ENCODE data around the gene KCTD13.
"Not testable (repeated sequence)": the region's sequence is repeated elsewhere in the genome, so short reads cannot be mapped to it uniquely, and the experiment has no call there.

The KCTD13 gene

GRCh38 chr16:29920288-29921033, 5.6 kb downstream of the KCTD13 start:
- H3K27ac Mint-ChIP-seq: peak overlapping the region in 1 of 2 donors; percentile 9
- DNase-seq: no peak
- no peaks in the 10 kb centered on the region for H3K9me3 Mint-ChIP-seq
- H3K4me3 Mint-ChIP-seq: no peak overlapping the region
- H3K4me1 Mint-ChIP-seq: peaks cover 61% of the 10 kb centered on the region
- no peaks in the 10 kb centered on the region for H3K27me3 Mint-ChIP-seq
- ATAC-seq: no peak

- no peak overlapping the region for H3K4me3 Mint-ChIP-seq
- H3K4me1 Mint-ChIP-seq: peaks cover 41% of the 10 kb centered on the region
- no peak for DNase-seq
- no peaks in the 10 kb centered on the region for H3K9me3 Mint-ChIP-seq
- no peak for ATAC-seq
- no peaks in the 10 kb centered on the region for H3K27me3 Mint-ChIP-seq
- H3K27ac Mint-ChIP-seq: peak overlapping the region in 1 of 2 donors; percentile 48
Observed at GRCh38 chr16:29916979-29917378, 9.0 kb downstream of the KCTD13 start.

GRCh38 chr16:29915590-29916247, 10.3 kb downstream of the KCTD13 start:
- peak overlapping the region in 1 of 2 donors; percentile 8 for H3K4me3 Mint-ChIP-seq
- no peaks in the 10 kb centered on the region for H3K9me3 Mint-ChIP-seq

GRCh38 chr16:29913514-29913913, 12.5 kb downstream of the KCTD13 start:
- ATAC-seq (no peak), DNase-seq (no peak)
- H3K27ac Mint-ChIP-seq: no peak overlapping the region
- H3K4me3 Mint-ChIP-seq: no peak overlapping the region
- H3K9me3 Mint-ChIP-seq: no peaks in the 10 kb centered on the region
- no peaks in the 10 kb centered on the region for H3K27me3 Mint-ChIP-seq
- H3K4me1 Mint-ChIP-seq: peaks cover 26% of the 10 kb centered on the region

More at GRCh38 chr16:29915590-29916247, 10.3 kb downstream of the KCTD13 start:
- peak overlapping the region; percentile 80 to 84 for H3K27ac Mint-ChIP-seq
- DNase-seq (no peak), ATAC-seq (no peak)
- H3K27me3 Mint-ChIP-seq: no peaks in the 10 kb centered on the region
- peaks cover 33% of the 10 kb centered on the region for H3K4me1 Mint-ChIP-seq

- Mint-ChIP-seq H3K27me3 (no peaks in the 10 kb centered on the region), H3K4me1 (peaks cover 26% of the 10 kb centered on the region), H3K9me3 (no peaks in the 10 kb centered on the region), H3K27ac (no peak overlapping the region), H3K4me3 (no peak overlapping the region)
- DNase-seq (no peak), ATAC-seq (no peak)
Observed at GRCh38 chr16:29912087-29912486, 13.9 kb downstream of the KCTD13 start.

- Mint-ChIP-seq H3K4me1 (peaks cover 22% of the 10 kb centered on the region), H3K27ac (no peak overlapping the region), H3K9me3 (no peaks in the 10 kb centered on the region), H3K27me3 (no peaks in the 10 kb centered on the region), H3K4me3 (no peak overlapping the region)
- ATAC-seq (no peak), DNase-seq (no peak)
Observed at GRCh38 chr16:29911676-29912010, 14.4 kb downstream of the KCTD13 start.

GRCh38 chr16:29910819-29911675, 15.0 kb downstream of the KCTD13 start:
- H3K4me3 Mint-ChIP-seq: no peak overlapping the region

GRCh38 chr16:29909851-29910250, 16.2 kb downstream of the KCTD13 start:
- H3K4me3 Mint-ChIP-seq, ATAC-seq, H3K27me3 Mint-ChIP-seq, H3K27ac Mint-ChIP-seq, H3K4me1 Mint-ChIP-seq, H3K9me3 Mint-ChIP-seq, DNase-seq: not testable (repeated sequence)

More at GRCh38 chr16:29910819-29911675, 15.0 kb downstream of the KCTD13 start:
- H3K27ac Mint-ChIP-seq: peak overlapping the region in 1 of 2 donors; percentile 40
- no peak for ATAC-seq
- H3K4me1 Mint-ChIP-seq: peaks cover 16% of the 10 kb centered on the region
- DNase-seq: no peak
- no peaks in the 10 kb centered on the region for H3K27me3 Mint-ChIP-seq
- no peaks in the 10 kb centered on the region for H3K9me3 Mint-ChIP-seq

- ATAC-seq: no peak
- peaks cover 5% of the 10 kb centered on the region for H3K4me1 Mint-ChIP-seq
- no peak overlapping the region for H3K4me3 Mint-ChIP-seq
- no peak overlapping the region for H3K27ac Mint-ChIP-seq
- no peaks in the 10 kb centered on the region for H3K27me3 Mint-ChIP-seq
- H3K9me3 Mint-ChIP-seq: no peaks in the 10 kb centered on the region
- no peak for DNase-seq
Observed at GRCh38 chr16:29909391-29909790, 16.6 kb downstream of the KCTD13 start.

GRCh38 chr16:29908719-29909220, 17.3 kb downstream of the KCTD13 start:
- no peak overlapping the region for H3K4me3 Mint-ChIP-seq
- no peak overlapping the region for H3K27ac Mint-ChIP-seq
- ATAC-seq (no peak), DNase-seq (no peak)
- no peaks in the 10 kb centered on the region for H3K27me3 Mint-ChIP-seq
- peaks cover 6% of the 10 kb centered on the region for H3K4me1 Mint-ChIP-seq
- H3K9me3 Mint-ChIP-seq: no peaks in the 10 kb centered on the region

- DNase-seq (no peak), ATAC-seq (no peak)
- peaks cover 12% of the 10 kb centered on the region for H3K4me1 Mint-ChIP-seq
- H3K9me3 Mint-ChIP-seq: no peaks in the 10 kb centered on the region
- peak overlapping the region in 1 of 2 donors; percentile 30 for H3K27ac Mint-ChIP-seq
- no peak overlapping the region for H3K4me3 Mint-ChIP-seq
- no peaks in the 10 kb centered on the region for H3K27me3 Mint-ChIP-seq
Observed at GRCh38 chr16:29907973-29908372, 18.1 kb downstream of the KCTD13 start.

- Mint-ChIP-seq H3K27me3 (no peaks in the 10 kb centered on the region), H3K4me3 (no peak overlapping the region), H3K4me1 (peaks cover 7% of the 10 kb centered on the region), H3K9me3 (no peaks in the 10 kb centered on the region), H3K27ac (peak overlapping the region in 1 of 2 donors; percentile 4)
- no peak for DNase-seq
- ATAC-seq: no peak
Observed at GRCh38 chr16:29906520-29907244, 19.3 kb downstream of the KCTD13 start.

- Mint-ChIP-seq H3K9me3 (no peaks in the 10 kb centered on the region), H3K27me3 (peaks cover 5% of the 10 kb centered on the region), H3K4me1 (peaks cover 11% of the 10 kb centered on the region), H3K27ac (no peak overlapping the region), H3K4me3 (no peak overlapping the region)
- ATAC-seq (no peak), DNase-seq (no peak)
Observed at GRCh38 chr16:29905668-29906067, 20.4 kb downstream of the KCTD13 start.

GRCh38 chr16:29904947-29905346, 21.1 kb downstream of the KCTD13 start:
- no peak for DNase-seq
- Mint-ChIP-seq H3K27ac (no peak overlapping the region), H3K27me3 (peaks cover 9% of the 10 kb centered on the region), H3K9me3 (no peaks in the 10 kb centered on the region), H3K4me1 (peaks cover 16% of the 10 kb centered on the region), H3K4me3 (no peak overlapping the region)
- ATAC-seq: no peak

- Mint-ChIP-seq H3K27ac (no peak overlapping the region), H3K4me3 (no peak overlapping the region), H3K9me3 (no peaks in the 10 kb centered on the region), H3K4me1 (peaks cover 24% of the 10 kb centered on the region), H3K27me3 (peaks cover 18% of the 10 kb centered on the region)
- no peak for DNase-seq
- ATAC-seq: no peak
Observed at GRCh38 chr16:29903590-29903989, 22.4 kb downstream of the KCTD13 start.
